Vagina (tissue), 2 donors: ENCODE measurements around the gene TEX36. TPM values are rescaled to one million over a fixed set of nuclear protein-coding genes. Genes with fewer than 3 reads are reported as not detected.

Experiments
- DNase-seq, 2 donors: peaks; one replicate each; pipeline ENCODE4 v3.0.0-alpha.2; 2017; ENCODE audit errors: extremely low spot score in 2 of 2
- H3K27ac ChIP-seq: fragments of 200-600 bp; sonication (generic); one replicate; pipeline ENCODE4 v1.5.1; 2019
- H3K27me3 ChIP-seq: fragments of 200-600 bp; sonication (generic); one replicate; pipeline ENCODE4 v1.5.1; 2019
- H3K36me3 ChIP-seq, 2 donors: fragments of 200-600 bp; sonication (generic); one replicate each; pipeline ENCODE4 v1.5.1; 2017 to 2019
- H3K4me1 ChIP-seq: fragments of 200-600 bp; sonication (generic); one replicate; pipeline ENCODE4 v1.5.1; 2019
- H3K4me3 ChIP-seq, 2 donors: fragments of 200-600 bp; sonication (generic); 1 replicate in 1 of 2; 2 replicates in 1 of 2; pipeline ENCODE4 v1.5.1; 2016 to 2019
- H3K9me3 ChIP-seq: fragments of 200-600 bp; sonication (generic); one replicate; pipeline ENCODE4 v1.5.1; 2019
- CTCF ChIP-seq, 3 experiments: fragments of 450-650 bp in 2 of 3; fragments of 200-600 bp in 1 of 3; sonication (generic) in 1 of 3; IDR thresholded peaks; one replicate each; pipeline ENCODE4 v1.5.1; 2017 to 2019; ENCODE audit warnings: antibody characterized with exemption in 3 of 3, mild to moderate bottlenecking in 2 of 3, moderate library complexity in 2 of 3
- POLR2A ChIP-seq, 2 donors: fragments of 450-650 bp; IDR thresholded peaks; one replicate each; pipeline ENCODE4 v1.6.1; 2017; ENCODE audit warnings: antibody characterized with exemption in 2 of 2, mild to moderate bottlenecking in 2 of 2, moderate library complexity in 2 of 2
- POLR2AphosphoS5 ChIP-seq, 2 donors: sonication (generic); formaldehyde crosslinking; IDR thresholded peaks; one replicate each; pipeline ENCODE4 v1.9.0; 2017; ENCODE audit warnings: antibody characterized with exemption in 2 of 2, mild to moderate bottlenecking in 2 of 2, low read depth in 1 of 2; ENCODE audit not compliant: insufficient read depth in 1 of 2
- intact Hi-C: fragments of 100-400 bp; cut with DNase I; formaldehyde crosslinking; loops from one replicate; pipeline ENCODE4 v1.15.1; 2023
- total RNA-seq: library from RNA; depleted of rRNA; stranded (reverse); fragments of >200 nt; gene quantifications from one replicate; pipeline ENCODE4 v1.2.3, GENCODE V29; 2016

TEX36 gene
- total RNA-seq, 1 donor from 2014 or later = not detected

GRCh38 chr10:125692196-125692595, 9.2 kb upstream of the TEX36 start:
- Histone ChIP-seq H3K9me3 (no peaks in the 10 kb centered on the region), H3K36me3 (no peaks in the 10 kb centered on the region), H3K4me3 (no peak overlapping the region), H3K27ac (no peak overlapping the region), H3K4me1 (peaks cover 52% of the 10 kb centered on the region), H3K27me3 (no peaks in the 10 kb centered on the region)
- intact Hi-C loops = no loop called here
- TF ChIP-seq POLR2A (IDR thresholded peaks at IDR 0.05) = no peak
- no peak for TF ChIP-seq CTCF (IDR thresholded peaks at IDR 0.05)
- no peak for TF ChIP-seq POLR2AphosphoS5 (IDR thresholded peaks at IDR 0.05; ENCODE audit: insufficient read depth in 1 of 2, low read depth in 1 of 2)
- no peak for DNase-seq

GRCh38 chr10:125691160-125691981, 8.4 kb upstream of the TEX36 start:
- no peaks in the 10 kb centered on the region for H3K36me3 ChIP-seq
- intact Hi-C loops = no loop called here
- no peak overlapping the region for H3K4me3 ChIP-seq
- no peak for TF ChIP-seq CTCF (IDR thresholded peaks at IDR 0.05)
- H3K9me3 ChIP-seq = no peaks in the 10 kb centered on the region
- no peaks in the 10 kb centered on the region for H3K27me3 ChIP-seq
- no peak overlapping the region for H3K27ac ChIP-seq
- H3K4me1 ChIP-seq = peaks cover 52% of the 10 kb centered on the region
- DNase-seq = no peak

- no peak for TF ChIP-seq CTCF (IDR thresholded peaks at IDR 0.05)
- TF ChIP-seq POLR2AphosphoS5 (IDR thresholded peaks at IDR 0.05; ENCODE audit: insufficient read depth in 1 of 2, low read depth in 1 of 2) = no peak
- no peak for TF ChIP-seq POLR2A (IDR thresholded peaks at IDR 0.05)
- DNase-seq = no peak
- intact Hi-C loops = no loop called here
- H3K27ac ChIP-seq = no peak overlapping the region
- no peaks in the 10 kb centered on the region for H3K36me3 ChIP-seq
- no peaks in the 10 kb centered on the region for H3K27me3 ChIP-seq
- H3K4me3 ChIP-seq = no peak overlapping the region
- H3K4me1 ChIP-seq = peaks cover 48% of the 10 kb centered on the region
- H3K9me3 ChIP-seq = no peaks in the 10 kb centered on the region
Observed at GRCh38 chr10:125689955-125690569, 7.1 kb upstream of the TEX36 start.

GRCh38 chr10:125687507-125688185, 4.7 kb upstream of the TEX36 start:
- no peak overlapping the region for H3K4me3 ChIP-seq
- peaks cover 31% of the 10 kb centered on the region for H3K4me1 ChIP-seq
- H3K9me3 ChIP-seq = no peaks in the 10 kb centered on the region
- H3K27me3 ChIP-seq = no peaks in the 10 kb centered on the region
- no peak for DNase-seq
- no peak overlapping the region for H3K27ac ChIP-seq
- no peak for TF ChIP-seq POLR2AphosphoS5 (IDR thresholded peaks at IDR 0.05; ENCODE audit: insufficient read depth in 1 of 2, low read depth in 1 of 2)
- no peak for TF ChIP-seq POLR2A (IDR thresholded peaks at IDR 0.05)
- TF ChIP-seq CTCF (IDR thresholded peaks at IDR 0.05) = no peak
- H3K36me3 ChIP-seq = no peaks in the 10 kb centered on the region
- intact Hi-C loops = no loop called here
